ENCODE results near the gene ADAM12. TPM values are rescaled to one million over a fixed set of nuclear protein-coding genes. Genes with fewer than 3 reads are reported as not detected.

ADAM12 gene
- total RNA-seq, 1 donor from 2014 or later: 100 TPM

DNA sequence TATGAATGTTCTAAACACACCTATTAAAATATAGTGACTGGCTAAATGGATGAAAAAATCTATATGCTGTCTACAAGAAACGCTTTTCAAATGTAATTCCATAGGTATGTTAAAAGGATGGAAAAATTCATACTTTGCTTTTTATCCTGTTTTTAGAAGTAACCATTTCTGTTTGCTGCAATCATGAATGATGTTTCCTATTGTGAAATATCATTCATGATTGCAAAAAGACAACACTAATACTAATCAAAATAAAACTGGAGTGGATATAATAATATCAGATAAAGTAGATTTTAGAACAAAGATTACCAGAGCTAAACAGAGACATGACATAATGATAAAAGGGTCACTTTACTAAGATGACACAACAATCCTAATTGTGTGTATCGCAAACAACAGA lies 353.7 kb downstream of the ADAM12 start:
- no peak for FAIRE-seq
- H4K20me1 ChIP-seq (ENCODE audit: insufficient read depth, low read length): no peaks in the 10 kb centered on the region
- peaks cover 4% of the 10 kb centered on the region for H3K9me3 Mint-ChIP-seq (ENCODE audit: unreplicated experiment)

GRCh38 chr10:126029999-126030398 lies 358.3 kb downstream of the ADAM12 start:
- Histone ChIP-seq H2AFZ (ENCODE audit: low read depth, low read length) (no peak overlapping the region), H3K4me3 (ENCODE audit: insufficient read depth, low read depth, low read length) (no peak overlapping the region), H4K20me1 (ENCODE audit: insufficient read depth, low read length) (no peaks in the 10 kb centered on the region), H3K4me2 (ENCODE audit: low read length) (no peak overlapping the region), H3K27ac (ENCODE audit: low read depth, low read length) (no peak overlapping the region), H3K79me2 (ENCODE audit: insufficient read depth, low read length) (no peaks in the 10 kb centered on the region), H3K9me3 (ENCODE audit: insufficient read depth, low read depth, low read length) (no peaks in the 10 kb centered on the region), H3K4me1 (ENCODE audit: insufficient read depth, low read length) (no peaks in the 10 kb centered on the region), H3K36me3 (ENCODE audit: insufficient read depth, low read length) (peaks cover 50% of the 10 kb centered on the region), H3K27me3 (ENCODE audit: insufficient read depth, low read length) (no peaks in the 10 kb centered on the region), H3K9ac (ENCODE audit: low read length) (no peak overlapping the region)
- FAIRE-seq: no peak
- no peak for DNase-seq (ENCODE audit: low read depth)
- Mint-ChIP-seq H3K9me3 (ENCODE audit: unreplicated experiment) (peaks cover 15% of the 10 kb centered on the region), H3K36me3 (ENCODE audit: low read depth, unreplicated experiment) (peaks cover 48% of the 10 kb centered on the region), H3K27me3 (ENCODE audit: low read depth, unreplicated experiment) (no peaks in the 10 kb centered on the region), H3K27ac (ENCODE audit: unreplicated experiment) (no peak overlapping the region), H3K4me3 (ENCODE audit: unreplicated experiment) (no peak overlapping the region), H3K4me1 (ENCODE audit: low read depth, unreplicated experiment) (no peaks in the 10 kb centered on the region)
- no peak for TF ChIP-seq CTCF (IDR thresholded peaks at IDR 0.05; ENCODE audit: insufficient read depth, low read depth, low read length)
- TF ChIP-seq EZH2 (IDR thresholded peaks at IDR 0.05; ENCODE audit: insufficient read depth, low read length): no peak

More for the DNA sequence above, 353.7 kb downstream of the ADAM12 start:
- Histone ChIP-seq H3K27ac (ENCODE audit: low read depth, low read length) (no peak overlapping the region), H3K9me3 (ENCODE audit: insufficient read depth, low read depth, low read length) (no peaks in the 10 kb centered on the region), H3K36me3 (ENCODE audit: insufficient read depth, low read length) (peaks cover 77% of the 10 kb centered on the region), H2AFZ (ENCODE audit: low read depth, low read length) (no peak overlapping the region), H3K4me2 (ENCODE audit: low read length) (no peak overlapping the region), H3K79me2 (ENCODE audit: insufficient read depth, low read length) (no peaks in the 10 kb centered on the region), H3K9ac (ENCODE audit: low read length) (no peak overlapping the region), H3K4me1 (ENCODE audit: insufficient read depth, low read length) (no peaks in the 10 kb centered on the region), H3K4me3 (ENCODE audit: insufficient read depth, low read depth, low read length) (no peak overlapping the region), H3K27me3 (ENCODE audit: insufficient read depth, low read length) (no peaks in the 10 kb centered on the region)
- Mint-ChIP-seq H3K27me3 (ENCODE audit: low read depth, unreplicated experiment) (no peaks in the 10 kb centered on the region), H3K4me3 (ENCODE audit: unreplicated experiment) (no peak overlapping the region), H3K27ac (ENCODE audit: unreplicated experiment) (no peak overlapping the region), H3K4me1 (ENCODE audit: low read depth, unreplicated experiment) (no peaks in the 10 kb centered on the region), H3K36me3 (ENCODE audit: low read depth, unreplicated experiment) (peaks cover 27% of the 10 kb centered on the region)
- DNase-seq (ENCODE audit: low read depth): no peak
- TF ChIP-seq CTCF (IDR thresholded peaks at IDR 0.05; ENCODE audit: insufficient read depth, low read depth, low read length) (no peak), EZH2 (IDR thresholded peaks at IDR 0.05; ENCODE audit: insufficient read depth, low read length) (no peak)

DNA sequence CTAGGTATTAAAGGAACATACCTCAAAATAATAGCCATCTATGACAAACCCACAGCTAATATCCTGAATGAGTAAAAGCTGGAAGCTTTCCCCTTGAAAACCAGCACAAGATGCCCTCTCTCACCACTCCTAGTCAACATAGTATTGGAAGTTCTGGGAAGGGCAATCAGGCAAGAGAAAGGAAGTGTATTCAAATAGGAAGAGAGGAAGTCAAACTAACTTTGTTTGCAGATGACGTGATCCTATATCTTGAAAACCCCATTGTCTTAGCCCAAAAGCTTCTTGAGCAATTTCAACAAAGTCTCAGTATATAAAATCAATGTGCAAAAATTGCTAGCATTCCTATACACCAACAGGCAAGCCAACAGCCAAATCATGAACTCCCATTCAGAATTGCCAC lies 360.6 kb downstream of the ADAM12 start:
- Mint-ChIP-seq H3K27ac (ENCODE audit: unreplicated experiment) (no peak overlapping the region), H3K9me3 (ENCODE audit: unreplicated experiment) (peaks cover 12% of the 10 kb centered on the region), H3K27me3 (ENCODE audit: low read depth, unreplicated experiment) (no peaks in the 10 kb centered on the region), H3K4me3 (ENCODE audit: unreplicated experiment) (no peak overlapping the region), H3K36me3 (ENCODE audit: low read depth, unreplicated experiment) (peaks cover 38% of the 10 kb centered on the region), H3K4me1 (ENCODE audit: low read depth, unreplicated experiment) (no peaks in the 10 kb centered on the region)
- Histone ChIP-seq H3K27ac (ENCODE audit: low read depth, low read length) (no peak overlapping the region), H4K20me1 (ENCODE audit: insufficient read depth, low read length) (no peaks in the 10 kb centered on the region), H3K4me2 (ENCODE audit: low read length) (no peak overlapping the region), H3K36me3 (ENCODE audit: insufficient read depth, low read length) (peaks cover 38% of the 10 kb centered on the region), H2AFZ (ENCODE audit: low read depth, low read length) (no peak overlapping the region), H3K9me3 (ENCODE audit: insufficient read depth, low read depth, low read length) (no peaks in the 10 kb centered on the region), H3K4me3 (ENCODE audit: insufficient read depth, low read depth, low read length) (no peak overlapping the region), H3K9ac (ENCODE audit: low read length) (no peak overlapping the region), H3K27me3 (ENCODE audit: insufficient read depth, low read length) (no peaks in the 10 kb centered on the region), H3K4me1 (ENCODE audit: insufficient read depth, low read length) (no peaks in the 10 kb centered on the region), H3K79me2 (ENCODE audit: insufficient read depth, low read length) (no peaks in the 10 kb centered on the region)
- FAIRE-seq (no peak), DNase-seq (ENCODE audit: low read depth) (no peak)
- no peak for TF ChIP-seq EZH2 (IDR thresholded peaks at IDR 0.05; ENCODE audit: insufficient read depth, low read length)
- no peak for TF ChIP-seq CTCF (IDR thresholded peaks at IDR 0.05; ENCODE audit: insufficient read depth, low read depth, low read length)

Measured in astrocyte (in vitro differentiated cells and primary cell).